Stimulated activated naive CD8-positive, alpha-beta T cell treated with anti-CD3 and anti-CD28 coated beads, Interleukin-15, amount 100 ng/mL, for 72 hours (primary cell): ENCODE results near the gene IRF8.
"Not testable (repeated sequence)": the region's sequence is repeated elsewhere in the genome, so short reads cannot be mapped to it uniquely, and the experiment has no call there.

Experiments
- ATAC-seq: fragments of 150-1000 bp; cut with Tn5 transposase; 2 replicates; pipeline ENCODE4 v1.10.0; 2021; ENCODE audit warnings: mild to moderate bottlenecking, moderate library complexity
- DNase-seq, 2 donors: peaks; one replicate each; pipeline ENCODE4 v3.0.0; 2021 to 2022
- H3K27ac Mint-ChIP-seq, 2 donors: one replicate each; pipeline ENCODE4 v1.8.0; 2022; ENCODE audit warnings: mild to moderate bottlenecking in 2 of 2, mixed read lengths in 2 of 2, moderate library complexity in 2 of 2
- H3K27me3 Mint-ChIP-seq: one replicate; pipeline ENCODE4 v1.8.0; 2022; ENCODE audit warnings: mixed read lengths
- H3K4me1 Mint-ChIP-seq: one replicate; pipeline ENCODE4 v1.8.0; 2022; ENCODE audit warnings: mild to moderate bottlenecking, mixed read lengths
- H3K4me3 Mint-ChIP-seq, 2 donors: one replicate each; pipeline ENCODE4 v1.8.0; 2022; ENCODE audit warnings: mild to moderate bottlenecking in 2 of 2, mixed read lengths in 2 of 2, moderate library complexity in 1 of 2
- H3K9me3 Mint-ChIP-seq, 2 donors: one replicate each; pipeline ENCODE4 v1.8.0; 2022; ENCODE audit warnings: mixed read lengths in 2 of 2

Gene IRF8

DNA sequence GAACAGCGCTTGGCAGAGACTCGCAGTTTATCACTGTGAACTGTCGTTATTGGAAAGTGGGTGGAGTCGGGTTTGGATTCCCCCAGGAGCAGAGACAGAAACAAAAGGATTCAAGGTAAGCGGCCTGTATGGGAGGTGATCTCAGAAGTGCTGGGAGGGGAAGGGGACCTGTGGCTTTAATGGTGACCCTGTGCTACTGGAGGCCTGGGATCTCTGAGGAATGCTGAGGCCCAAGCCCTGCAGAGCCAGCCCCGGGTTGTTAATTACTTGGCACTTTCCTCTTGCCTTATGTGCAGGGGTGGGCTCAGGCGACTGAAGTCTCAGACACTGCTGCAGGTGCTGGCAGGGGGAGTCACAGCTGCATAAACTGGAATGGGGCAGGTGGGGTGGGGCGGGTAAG lies 27.4 kb downstream of the IRF8 start:
- Mint-ChIP-seq H3K4me1 (peaks cover 56% of the 10 kb centered on the region), H3K9me3 (no peaks in the 10 kb centered on the region), H3K4me3 (no peak overlapping the region), H3K27me3 (peaks cover 30% of the 10 kb centered on the region), H3K27ac (no peak overlapping the region)
- ATAC-seq (no peak), DNase-seq (no peak)

DNA sequence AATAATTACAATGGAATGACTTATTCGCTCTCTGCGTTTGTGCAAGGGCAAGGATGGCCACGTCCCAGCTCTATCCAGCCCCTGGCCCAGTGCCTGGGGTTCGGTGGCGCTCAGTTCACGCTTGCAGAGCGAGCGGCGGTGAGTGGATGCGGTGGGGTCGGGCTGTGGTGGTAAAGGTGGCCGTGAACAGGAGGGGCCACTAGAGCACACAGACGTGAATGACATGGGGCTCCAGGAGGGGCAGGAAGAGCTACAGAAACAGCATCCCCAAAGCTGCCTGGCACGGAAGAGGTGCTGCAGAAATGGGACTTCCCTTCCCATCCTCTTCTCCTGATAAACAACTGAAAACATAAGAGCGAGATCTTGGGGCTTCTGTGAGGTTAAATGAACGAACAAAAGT lies 28.4 kb downstream of the IRF8 start:
- Mint-ChIP-seq H3K27me3 (peaks cover 30% of the 10 kb centered on the region), H3K4me1 (peaks cover 61% of the 10 kb centered on the region), H3K27ac (no peak overlapping the region), H3K4me3 (no peak overlapping the region), H3K9me3 (no peaks in the 10 kb centered on the region)
- DNase-seq (no peak), ATAC-seq (no peak)

DNA sequence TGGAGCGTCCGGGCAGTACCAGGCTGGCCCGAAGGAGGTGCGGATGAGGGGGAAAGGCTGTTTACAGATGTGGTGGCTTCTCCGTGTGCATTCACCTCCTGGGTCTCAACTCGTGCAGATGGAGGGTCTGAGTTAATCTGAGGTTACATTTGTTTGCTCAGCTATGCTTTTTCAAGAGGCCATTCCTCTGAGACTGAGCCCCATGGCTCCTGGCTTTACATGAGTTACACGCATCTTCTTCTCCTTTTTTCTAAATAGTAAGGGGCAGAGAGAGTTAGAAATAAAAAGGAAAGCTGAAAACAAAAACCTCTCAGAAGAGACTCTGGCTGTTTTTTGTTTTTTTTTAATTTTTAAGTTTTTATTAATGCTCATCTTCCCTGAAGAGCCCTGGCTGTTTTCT lies 29.0 kb downstream of the IRF8 start:
- Mint-ChIP-seq H3K27ac (no peak overlapping the region), H3K4me3 (no peak overlapping the region), H3K4me1 (peaks cover 67% of the 10 kb centered on the region), H3K9me3 (no peaks in the 10 kb centered on the region), H3K27me3 (peaks cover 30% of the 10 kb centered on the region)
- DNase-seq (no peak), ATAC-seq (no peak)

DNA sequence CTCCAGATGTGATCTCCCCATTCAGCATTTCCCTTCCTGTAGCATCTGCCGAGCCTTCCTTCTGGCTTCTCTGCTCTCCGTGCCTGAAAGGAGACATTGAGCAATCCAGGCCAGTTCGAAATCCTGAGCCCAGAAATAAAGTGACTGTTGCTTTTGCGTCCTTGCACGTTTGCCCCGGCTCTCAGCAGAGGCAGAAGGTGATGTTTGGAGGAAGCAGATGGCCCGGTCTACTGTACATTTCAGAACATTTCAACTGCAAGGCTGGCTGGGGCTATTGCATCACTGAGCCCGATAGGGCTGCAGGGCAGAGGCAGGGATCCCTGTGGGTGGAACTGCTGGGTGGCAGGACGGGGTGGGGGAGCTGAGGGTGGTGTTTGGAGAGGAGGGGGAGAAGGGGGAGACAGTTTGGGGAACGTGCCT lies 29.4 kb downstream of the IRF8 start:
- H3K4me3 Mint-ChIP-seq = no peak overlapping the region
- no peaks in the 10 kb centered on the region for H3K9me3 Mint-ChIP-seq
- H3K27me3 Mint-ChIP-seq = peaks cover 30% of the 10 kb centered on the region
- H3K4me1 Mint-ChIP-seq = peaks cover 71% of the 10 kb centered on the region
- no peak for ATAC-seq
- no peak overlapping the region for H3K27ac Mint-ChIP-seq
- DNase-seq = no peak

DNA sequence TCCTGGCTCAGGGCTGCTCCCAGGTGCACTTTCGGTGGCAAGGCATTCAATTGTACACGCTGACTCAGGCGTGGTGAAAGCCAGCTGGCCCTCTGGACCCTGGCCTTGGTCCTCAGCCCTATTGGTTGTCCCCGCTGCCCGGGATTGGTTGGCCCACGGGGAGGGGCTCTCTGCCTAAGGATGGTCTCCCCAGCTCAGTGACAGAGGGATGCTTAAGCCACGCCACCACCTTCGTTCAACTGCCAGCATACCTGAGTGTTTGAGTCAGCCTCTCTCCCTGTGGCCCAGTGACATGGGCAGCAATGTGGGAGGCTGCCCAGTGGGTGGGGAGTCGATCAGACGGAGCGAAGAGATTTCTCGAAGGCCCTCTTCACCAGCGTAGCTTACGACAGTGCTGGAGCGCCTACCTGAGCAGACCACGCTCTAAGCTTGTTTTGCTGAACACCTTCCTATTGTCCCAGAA lies 30.3 kb downstream of the IRF8 start:
- Mint-ChIP-seq H3K4me1 (peaks cover 73% of the 10 kb centered on the region), H3K4me3 (no peak overlapping the region), H3K27ac (no peak overlapping the region), H3K9me3 (no peaks in the 10 kb centered on the region), H3K27me3 (peaks cover 30% of the 10 kb centered on the region)
- no peak for ATAC-seq
- no peak for DNase-seq

DNA sequence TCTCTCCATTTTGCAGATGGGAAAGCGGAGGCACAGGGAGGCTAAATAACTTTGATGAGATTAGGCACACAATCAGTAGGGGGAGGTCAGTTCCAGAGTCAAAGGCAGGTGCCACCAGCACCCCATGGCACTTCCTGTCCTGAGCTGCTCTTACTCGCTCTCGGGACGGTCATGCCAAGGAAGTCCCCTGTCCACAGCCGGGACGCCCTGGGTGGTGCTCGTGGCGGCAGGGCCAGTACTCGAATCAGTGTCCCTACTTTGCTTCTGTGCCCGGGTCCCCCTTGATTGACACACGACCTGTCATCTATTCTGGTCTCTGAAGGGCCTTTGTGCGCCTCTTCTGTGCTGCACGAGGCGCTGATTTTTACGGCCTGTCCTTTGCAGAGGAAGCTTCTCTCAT lies 31.3 kb downstream of the IRF8 start:
- ATAC-seq = no peak
- Mint-ChIP-seq H3K27ac (no peak overlapping the region), H3K9me3 (no peaks in the 10 kb centered on the region), H3K4me3 (no peak overlapping the region), H3K27me3 (peaks cover 30% of the 10 kb centered on the region), H3K4me1 (peaks cover 73% of the 10 kb centered on the region)
- no peak for DNase-seq

DNA sequence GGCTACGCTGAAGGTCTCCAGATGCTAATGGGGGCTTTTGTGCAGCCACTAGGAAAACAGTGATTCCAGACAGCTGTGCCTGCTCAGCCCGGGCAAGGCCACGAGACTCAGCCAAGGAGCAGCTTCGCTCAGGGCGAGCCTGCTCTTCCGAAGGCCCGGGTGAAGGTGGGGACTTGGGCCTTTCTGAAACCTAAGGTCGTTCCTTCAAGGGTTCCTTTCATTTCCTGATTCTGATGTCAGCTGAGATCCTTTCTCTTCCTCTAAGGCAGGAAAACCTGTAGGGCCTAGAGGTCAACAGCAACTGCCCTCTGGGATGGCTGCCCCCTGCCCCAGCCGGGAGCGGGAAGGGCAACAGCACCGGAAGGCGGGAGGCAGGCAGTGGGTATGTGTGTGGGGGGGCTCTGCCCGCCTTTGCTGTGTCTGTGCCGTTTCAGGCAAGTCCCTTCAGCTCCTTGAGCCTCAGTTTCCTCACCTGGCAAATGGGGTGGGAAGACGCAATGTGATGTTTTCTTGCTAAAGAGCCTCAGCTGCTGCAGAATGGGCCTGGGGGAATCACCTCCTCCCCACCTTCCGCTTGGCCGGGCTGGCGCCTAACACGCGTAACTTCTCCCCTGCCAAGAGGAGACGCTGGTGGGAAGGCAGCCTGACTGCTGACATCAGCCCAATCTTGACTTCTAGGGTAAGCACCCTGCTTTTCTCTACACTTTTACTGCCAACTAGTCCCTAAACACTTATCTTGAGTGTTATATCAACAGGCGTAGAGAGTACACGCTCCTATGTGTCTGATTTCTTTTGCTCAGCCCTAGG lies 32.8 kb downstream of the IRF8 start:
- DNase-seq (no peak), ATAC-seq (no peak)
- H3K4me1 Mint-ChIP-seq = peaks cover 77% of the 10 kb centered on the region
- H3K9me3 Mint-ChIP-seq = no peaks in the 10 kb centered on the region
- no peak overlapping the region for H3K4me3 Mint-ChIP-seq
- peaks cover 30% of the 10 kb centered on the region for H3K27me3 Mint-ChIP-seq
- no peak overlapping the region for H3K27ac Mint-ChIP-seq

DNA sequence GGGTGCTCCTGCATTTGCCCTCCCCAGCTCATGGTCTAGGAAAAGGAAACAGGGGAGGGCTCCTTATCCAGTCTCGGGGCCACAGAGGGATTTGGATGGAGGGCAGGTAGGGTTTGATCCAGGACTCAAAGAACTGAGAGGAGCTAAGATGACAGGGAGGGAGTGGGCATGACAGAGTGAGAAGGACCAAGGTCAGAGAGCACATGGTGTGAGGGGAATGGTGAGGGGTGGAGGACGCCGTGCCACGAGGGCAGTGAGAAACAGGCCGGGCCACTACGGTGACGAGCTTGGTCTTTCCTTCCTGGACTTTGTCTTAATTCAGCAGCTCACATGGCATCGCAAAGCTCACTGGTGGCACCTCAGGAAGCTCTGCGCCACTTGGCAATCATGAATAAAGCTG lies 35.2 kb downstream of the IRF8 start:
- H3K4me3 Mint-ChIP-seq = no peak overlapping the region
- H3K9me3 Mint-ChIP-seq = no peaks in the 10 kb centered on the region
- DNase-seq (no peak), ATAC-seq (no peak)
- peaks cover 79% of the 10 kb centered on the region for H3K4me1 Mint-ChIP-seq
- peaks cover 10% of the 10 kb centered on the region for H3K27me3 Mint-ChIP-seq
- H3K27ac Mint-ChIP-seq = peak overlapping the region in 1 of 2 donors; percentile 63

DNA sequence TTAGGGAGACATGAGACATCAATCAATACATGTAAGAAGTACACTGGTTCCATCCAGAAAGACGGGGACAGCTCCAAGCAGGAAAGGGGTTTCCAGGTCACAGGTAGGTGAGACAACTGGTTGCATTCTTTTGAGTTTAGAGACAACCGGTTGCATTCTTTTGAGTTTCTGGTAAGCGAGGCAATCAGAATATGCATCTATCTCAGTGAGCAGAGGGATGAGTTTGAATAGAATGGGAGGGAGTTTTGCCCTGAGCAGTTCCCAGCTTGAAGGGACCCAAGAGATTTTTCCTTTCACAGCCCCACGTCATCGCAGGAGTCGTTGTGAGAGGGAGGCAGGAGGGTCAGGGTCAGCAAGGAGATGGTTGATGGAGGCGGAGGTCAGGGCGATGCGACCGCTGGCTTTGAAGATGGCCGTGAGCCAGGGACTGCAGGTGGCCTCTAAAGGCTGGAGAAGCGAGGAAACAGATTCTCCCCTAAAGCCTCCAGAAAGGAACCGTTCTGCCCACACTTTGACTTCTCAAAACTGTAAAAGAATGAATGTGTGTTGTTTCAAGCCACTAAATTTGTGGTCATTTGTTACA lies 36.5 kb downstream of the IRF8 start:
- H3K27me3 Mint-ChIP-seq = no peaks in the 10 kb centered on the region
- peak overlapping the region; percentile 93 to 98 for H3K27ac Mint-ChIP-seq

DNA sequence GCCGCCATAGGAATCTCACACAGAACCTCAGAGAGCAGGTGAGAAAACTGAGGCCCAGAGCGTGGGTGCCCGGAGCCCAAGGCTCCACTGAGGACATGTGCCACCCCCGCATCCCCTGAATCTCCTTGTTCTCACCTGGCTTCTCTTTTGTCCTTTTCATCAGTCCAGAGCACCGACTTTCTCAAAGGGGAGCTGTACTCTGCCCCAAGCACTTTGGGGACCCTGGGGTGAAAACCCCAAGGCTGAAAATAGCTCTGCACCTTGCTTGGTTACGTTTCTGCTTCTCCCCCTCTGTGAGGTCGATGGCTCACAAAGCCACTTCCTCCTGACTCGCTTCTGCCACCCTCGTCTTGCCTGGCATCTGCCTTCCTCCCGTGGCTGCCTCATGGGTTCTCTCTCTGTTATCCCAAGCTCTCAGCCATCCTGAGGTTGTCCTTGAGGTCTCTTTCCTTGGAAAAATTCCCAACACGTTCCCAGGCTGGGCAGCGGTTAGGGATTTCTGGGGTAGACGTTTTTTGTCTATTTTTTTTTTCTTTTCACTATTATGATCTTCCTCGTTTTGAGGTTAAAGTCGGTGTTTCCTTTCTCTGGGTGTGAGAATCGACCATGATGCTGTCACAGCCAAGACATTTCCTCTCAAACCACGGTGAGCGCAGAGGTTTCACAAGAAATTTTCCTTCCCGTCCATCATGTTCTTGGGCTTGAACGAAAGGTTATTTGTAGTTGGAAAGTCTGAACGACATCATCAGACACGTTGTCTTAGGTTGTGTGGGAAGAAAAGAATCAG lies 37.2 kb downstream of the IRF8 start:
- ATAC-seq = peak; percentile 93
- Mint-ChIP-seq H3K4me3 (peak overlapping the region; percentile 73 to 75), H3K27me3 (no peaks in the 10 kb centered on the region), H3K4me1 (peaks cover 74% of the 10 kb centered on the region), H3K9me3 (no peaks in the 10 kb centered on the region), H3K27ac (peak overlapping the region; percentile 93 to 98)
- peak; percentile 76 to 88 for DNase-seq

More for the DNA sequence above, 36.5 kb downstream of the IRF8 start:
- peaks cover 79% of the 10 kb centered on the region for H3K4me1 Mint-ChIP-seq
- no peak for ATAC-seq
- peak overlapping the region; percentile 73 to 75 for H3K4me3 Mint-ChIP-seq
- DNase-seq = peak in 1 of 2 donors; percentile 21
- no peaks in the 10 kb centered on the region for H3K9me3 Mint-ChIP-seq

DNA sequence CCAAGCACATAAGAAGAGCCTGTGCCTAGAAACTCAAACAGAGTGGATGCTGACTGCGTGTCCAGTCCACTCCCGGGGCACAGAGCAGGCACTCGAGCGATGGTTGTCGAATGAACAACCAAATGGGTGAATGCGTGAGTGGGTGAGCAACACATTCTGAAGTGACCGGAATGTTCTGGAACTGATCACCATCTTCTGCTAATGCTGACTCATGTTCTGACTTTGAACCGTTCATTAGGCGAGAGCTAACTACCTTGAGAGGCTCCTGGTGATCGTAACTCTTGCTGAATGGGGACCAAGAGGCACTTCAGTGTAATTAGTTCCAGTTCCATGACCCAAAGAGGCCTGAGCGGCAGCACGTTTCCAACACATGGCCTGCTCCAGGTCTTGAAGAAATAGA lies 37.9 kb downstream of the IRF8 start:
- Mint-ChIP-seq H3K27me3 (no peaks in the 10 kb centered on the region), H3K4me1 (peaks cover 72% of the 10 kb centered on the region), H3K4me3 (peak overlapping the region; percentile 73 to 75), H3K9me3 (no peaks in the 10 kb centered on the region), H3K27ac (peak overlapping the region; percentile 93 to 98)
- DNase-seq = peak in 1 of 2 donors; percentile 35
- peak; percentile 1 for ATAC-seq

DNA sequence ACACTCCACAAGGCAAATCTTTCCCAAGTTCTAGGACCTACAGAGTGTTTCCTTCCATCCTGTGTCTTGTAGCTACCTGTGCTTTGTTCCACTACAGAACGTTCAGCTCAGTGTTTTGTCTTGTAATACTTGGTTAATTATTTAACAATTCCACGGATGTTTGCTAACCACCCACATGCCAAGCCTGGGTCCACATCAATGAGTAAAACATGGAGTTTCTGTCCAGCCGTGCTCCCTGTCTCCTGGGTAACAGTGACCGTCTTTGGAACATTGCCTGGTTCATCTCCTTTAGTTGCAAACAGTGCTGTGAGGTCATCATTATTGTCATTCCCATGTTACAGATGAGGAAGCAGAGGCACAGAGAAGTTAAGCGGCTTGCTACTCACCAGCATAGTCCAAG lies 41.3 kb downstream of the IRF8 start:
- Mint-ChIP-seq H3K4me3 (no peak overlapping the region), H3K4me1 (peaks cover 68% of the 10 kb centered on the region), H3K27me3 (no peaks in the 10 kb centered on the region), H3K9me3 (no peaks in the 10 kb centered on the region), H3K27ac (no peak overlapping the region)
- DNase-seq (no peak), ATAC-seq (no peak)

DNA sequence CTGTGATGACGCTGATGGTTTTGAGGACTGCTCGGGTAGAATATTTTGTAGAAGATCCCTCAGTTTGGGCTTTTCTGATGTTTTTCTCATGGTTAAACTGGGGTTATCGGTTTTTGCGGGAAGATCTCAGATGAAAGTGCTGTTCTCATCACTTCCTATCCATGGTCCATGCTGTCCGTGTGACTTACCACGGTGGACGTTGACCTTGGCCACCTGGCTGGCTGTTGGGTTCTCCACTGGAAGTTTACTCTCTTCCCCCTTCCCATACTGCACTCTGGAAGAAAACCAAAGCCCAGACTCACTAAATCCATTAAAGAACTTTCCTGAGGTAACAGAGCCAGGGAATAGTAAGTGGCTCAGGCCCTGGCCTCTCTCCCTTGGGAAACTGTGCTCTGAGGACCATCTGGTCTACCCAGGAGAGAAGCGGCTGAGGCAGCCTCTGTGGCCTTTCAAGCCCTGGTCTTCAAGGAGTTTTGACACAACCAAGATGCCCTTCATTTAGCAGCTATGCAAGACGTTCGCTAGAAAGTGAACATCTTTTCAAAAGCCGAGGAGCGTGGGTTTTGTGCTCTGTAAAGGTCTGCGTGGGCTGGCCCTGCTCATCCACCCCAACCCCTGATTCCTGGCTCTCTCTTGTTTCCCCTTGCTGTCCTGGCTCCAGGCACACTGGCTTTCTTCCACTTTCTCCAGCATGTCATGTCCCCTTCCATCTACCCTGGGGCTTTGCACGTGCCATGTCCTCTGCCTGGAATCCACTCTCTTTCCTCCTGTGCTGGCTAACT lies 43.1 kb downstream of the IRF8 start:
- Mint-ChIP-seq H3K27ac (no peak overlapping the region), H3K9me3 (no peaks in the 10 kb centered on the region)

DNA sequence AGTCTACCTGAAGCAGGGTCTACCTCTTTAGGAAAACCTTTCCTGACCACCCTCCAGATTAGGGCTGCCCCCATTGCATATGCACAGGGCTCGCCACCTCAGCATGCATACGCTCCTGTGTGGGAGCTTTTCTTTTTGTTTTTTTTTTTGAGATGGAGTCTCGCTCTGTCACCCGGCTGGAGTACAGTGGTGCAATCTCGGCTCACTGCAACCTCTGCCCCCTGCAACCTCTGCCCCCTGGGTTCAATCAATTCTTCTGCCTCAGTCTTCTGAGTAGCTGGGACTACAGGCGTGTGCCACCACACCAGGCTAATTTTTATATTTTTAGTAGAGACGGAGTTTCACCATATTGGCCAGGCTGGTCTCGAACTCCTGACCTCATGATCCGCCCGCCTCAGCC lies 43.7 kb downstream of the IRF8 start:
- not testable (repeated sequence) for DNase-seq, H3K9me3 Mint-ChIP-seq, H3K27ac Mint-ChIP-seq, H3K27me3 Mint-ChIP-seq, ATAC-seq, H3K4me3 Mint-ChIP-seq
- peaks cover 68% of the 10 kb centered on the region for H3K4me1 Mint-ChIP-seq

More for the DNA sequence above, 43.1 kb downstream of the IRF8 start:
- no peaks in the 10 kb centered on the region for H3K27me3 Mint-ChIP-seq
- no peak overlapping the region for H3K4me3 Mint-ChIP-seq
- H3K4me1 Mint-ChIP-seq = peaks cover 68% of the 10 kb centered on the region
- no peak for ATAC-seq
- DNase-seq = no peak

DNA sequence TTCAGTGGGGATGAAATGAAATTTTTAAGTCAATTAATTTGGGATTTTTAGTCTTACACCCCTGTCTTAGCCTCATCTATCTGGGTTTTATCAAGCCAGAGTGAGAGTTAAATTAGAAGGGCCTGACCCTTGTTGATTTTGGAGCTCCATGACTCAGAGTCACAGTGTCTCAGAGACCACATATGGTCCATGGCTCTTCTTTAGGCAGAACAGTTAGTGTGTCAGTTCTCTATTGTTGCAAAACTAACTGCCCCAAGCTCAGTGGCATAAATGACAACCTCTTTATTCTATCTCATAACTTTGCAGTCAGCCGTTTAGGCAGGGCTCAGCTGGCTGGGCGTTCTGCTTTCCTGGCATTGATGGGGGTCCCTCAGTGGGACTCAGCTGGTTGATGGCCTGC lies 44.7 kb downstream of the IRF8 start:
- peaks cover 68% of the 10 kb centered on the region for H3K4me1 Mint-ChIP-seq
- H3K27ac Mint-ChIP-seq = no peak overlapping the region
- no peak overlapping the region for H3K4me3 Mint-ChIP-seq
- DNase-seq (no peak), ATAC-seq (no peak)
- no peaks in the 10 kb centered on the region for H3K9me3 Mint-ChIP-seq
- no peaks in the 10 kb centered on the region for H3K27me3 Mint-ChIP-seq
